Thyroid gland (tissue), 4 donors: ENCODE results near the gene SYT3.

ENCODE experiments used
- CTCF ChIP-seq, 6 experiments: fragments of 200-600 bp in 3 of 6; fragments of 450-650 bp in 3 of 6; sonication (generic) in 3 of 6; IDR thresholded peaks; one replicate each; pipeline ENCODE4 v1.5.1; 2016 to 2019; ENCODE audit warnings: antibody characterized with exemption in 6 of 6, mild to moderate bottlenecking in 2 of 6, inconsistent platforms in 1 of 6, moderate library complexity in 1 of 6
- POLR2A ChIP-seq, 2 donors: fragments of 450-650 bp; IDR thresholded peaks; one replicate each; pipeline ENCODE4 v1.6.1; 2017; ENCODE audit warnings: antibody characterized with exemption in 2 of 2, mild to moderate bottlenecking in 2 of 2, moderate library complexity in 1 of 2

DNA sequence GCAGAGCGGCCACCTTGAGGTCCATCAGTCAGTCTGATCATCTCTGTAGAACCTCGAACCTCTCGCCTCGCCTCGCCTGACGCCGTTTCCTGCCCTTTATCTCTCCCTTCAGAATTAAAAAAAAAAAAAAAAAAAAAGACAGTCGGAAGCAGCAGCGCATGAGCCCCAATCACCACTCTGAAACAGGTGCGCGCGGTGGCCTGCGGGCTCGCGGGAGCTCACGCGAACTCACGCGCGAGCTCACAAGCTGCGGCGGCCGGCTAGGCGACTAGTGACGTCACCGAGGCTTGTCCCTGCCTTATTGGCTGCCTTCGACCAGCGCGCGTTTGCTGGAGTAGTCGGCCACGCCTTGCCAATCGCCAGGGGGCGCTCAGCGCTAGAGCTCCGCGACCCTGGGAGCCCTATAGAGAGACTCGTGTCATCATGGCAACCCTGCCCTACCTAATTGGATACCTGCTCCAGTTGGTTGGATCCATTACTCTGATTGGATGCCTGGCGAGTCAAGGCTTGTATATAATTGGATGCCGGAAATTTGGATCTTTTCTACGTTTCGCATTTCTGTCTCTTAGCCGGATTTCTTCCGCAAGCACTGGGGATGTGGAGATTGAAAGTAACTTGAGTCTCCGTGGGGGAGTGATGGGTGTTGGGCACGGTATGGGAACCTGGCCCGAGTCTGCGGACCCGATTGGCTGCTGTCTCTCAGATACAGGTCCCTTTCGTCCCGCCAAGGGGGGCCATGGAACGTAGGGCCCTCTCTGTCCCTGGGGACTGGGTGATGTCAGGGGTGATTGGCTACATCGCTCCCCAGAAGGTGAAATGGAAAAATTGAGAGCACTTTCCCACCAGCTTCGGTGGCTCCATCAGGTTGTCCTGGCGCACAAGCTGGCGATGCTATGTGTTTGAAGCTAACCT, 31.6 kb downstream of the SYT3 start:
- peak in 1 of 6 experiments; percentile 47 for TF ChIP-seq CTCF (IDR thresholded peaks at IDR 0.05)
- no peak for TF ChIP-seq POLR2A (IDR thresholded peaks at IDR 0.05)
